GM19238 (cell line): Measurements from ENCODE around the gene SLC26A4.

Experiments
- DNase-seq: peaks from one replicate; pipeline ENCODE4 v3.0.0; 2011; ENCODE audit warnings: low spot score; ENCODE audit not compliant: insufficient read length

SLC26A4 gene

DNA sequence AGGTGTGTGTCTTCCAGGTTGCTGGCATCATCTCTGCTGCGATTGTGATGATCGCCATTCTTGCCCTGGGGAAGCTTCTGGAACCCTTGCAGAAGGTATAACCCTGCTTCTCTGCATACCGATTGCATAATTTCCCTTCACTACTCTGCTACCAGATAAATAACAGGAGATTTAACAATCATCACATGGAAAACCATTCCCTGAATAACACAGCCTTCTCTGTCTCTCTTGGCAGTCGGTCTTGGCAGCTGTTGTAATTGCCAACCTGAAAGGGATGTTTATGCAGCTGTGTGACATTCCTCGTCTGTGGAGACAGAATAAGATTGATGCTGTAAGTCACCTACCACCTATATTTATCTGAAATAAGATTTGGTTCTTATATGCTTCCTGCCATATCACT is 33.8 kb downstream of the SLC26A4 start:
- DNase-seq, result no peak

- DNase-seq, result no peak
Measured at GRCh38 chr7:107696330-107696946, 35.8 kb downstream of the SLC26A4 start.

GRCh38 chr7:107697321-107698049 is 36.9 kb downstream of the SLC26A4 start:
- no peak for DNase-seq

DNA sequence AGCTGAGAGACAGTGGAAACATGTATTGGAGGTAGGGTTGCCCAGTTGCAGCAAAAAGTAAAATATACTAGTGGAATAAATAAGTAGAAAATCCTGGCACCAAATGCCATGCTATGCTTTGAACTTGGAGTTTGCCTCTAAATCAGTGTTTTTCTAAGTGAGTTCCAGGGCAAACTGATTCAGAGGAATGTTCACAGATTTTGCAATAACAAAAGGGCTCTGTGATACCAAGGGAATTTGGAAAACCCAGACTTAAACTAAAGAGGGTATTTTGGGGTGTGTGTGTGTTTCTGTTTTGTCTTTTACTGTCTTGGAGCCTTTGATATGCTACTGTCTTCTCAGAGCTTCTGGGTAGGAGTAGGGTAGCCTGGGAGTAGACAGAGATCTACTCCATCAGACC is 39.9 kb downstream of the SLC26A4 start:
- no peak for DNase-seq

GRCh38 chr7:107701191-107701590 is 40.6 kb downstream of the SLC26A4 start:
- DNase-seq, result no peak

DNA sequence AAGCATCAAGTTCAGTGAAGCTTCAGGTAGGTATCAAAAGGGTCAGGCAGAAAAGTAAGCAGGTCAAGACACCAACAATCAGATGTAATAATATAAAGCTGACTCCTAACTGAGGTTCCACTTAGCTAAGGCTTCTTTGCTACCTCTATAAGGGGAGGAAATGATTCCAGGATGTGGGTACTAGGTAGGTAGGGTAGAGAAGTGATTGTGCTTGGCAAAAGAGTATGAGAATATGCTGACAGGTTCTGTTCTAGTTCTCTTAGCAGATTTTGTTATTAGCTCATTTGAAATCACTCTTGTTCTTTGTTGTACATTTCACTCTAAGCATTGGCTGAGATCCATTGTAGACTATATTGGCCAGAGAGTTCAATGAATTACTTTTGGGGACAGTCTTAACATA is 42.6 kb downstream of the SLC26A4 start:
- DNase-seq, result no peak

- no peak for DNase-seq
Measured at GRCh38 chr7:107703872-107704271, 43.2 kb downstream of the SLC26A4 start.

GRCh38 chr7:107708956-107709355 is 48.3 kb downstream of the SLC26A4 start:
- no peak for DNase-seq

DNA sequence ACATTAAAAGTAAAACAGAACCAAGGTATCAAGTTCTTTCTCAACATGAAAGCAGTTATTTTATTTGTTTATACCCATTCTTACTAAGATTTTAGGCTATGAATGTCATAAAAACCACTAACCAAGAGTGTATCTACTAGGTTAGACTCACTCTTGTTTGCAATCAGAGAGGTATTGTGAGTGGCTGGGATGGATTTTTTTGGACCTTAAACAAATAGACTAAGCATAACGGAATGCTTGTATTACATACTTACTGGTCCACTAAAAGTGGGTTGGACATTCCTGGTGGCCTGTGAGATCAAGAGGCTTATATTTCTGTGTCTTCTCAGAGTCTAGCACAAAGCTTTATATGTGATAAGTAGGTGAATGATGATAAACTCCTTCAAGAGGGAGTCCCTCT is 50.7 kb downstream of the SLC26A4 start:
- DNase-seq, result no peak

DNA sequence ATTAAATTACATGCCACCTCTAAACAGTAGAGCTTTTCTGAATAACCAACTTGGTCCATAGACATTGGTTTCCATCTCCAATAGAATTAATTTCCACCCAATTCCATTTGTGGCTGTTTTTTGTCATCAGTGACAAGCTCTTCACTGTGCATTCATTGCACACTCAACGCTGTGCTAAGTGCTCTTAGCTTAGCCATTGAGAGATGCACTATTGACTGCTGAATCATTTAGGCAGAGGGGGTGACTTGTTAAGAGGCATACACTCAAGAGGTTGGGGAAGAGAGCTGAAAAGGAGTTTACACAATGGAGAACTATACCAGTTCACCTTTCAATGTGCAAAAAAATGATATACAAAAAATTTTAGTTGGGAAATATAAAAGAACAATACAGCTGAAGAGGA is 51.4 kb downstream of the SLC26A4 start:
- DNase-seq, result no peak

DNA sequence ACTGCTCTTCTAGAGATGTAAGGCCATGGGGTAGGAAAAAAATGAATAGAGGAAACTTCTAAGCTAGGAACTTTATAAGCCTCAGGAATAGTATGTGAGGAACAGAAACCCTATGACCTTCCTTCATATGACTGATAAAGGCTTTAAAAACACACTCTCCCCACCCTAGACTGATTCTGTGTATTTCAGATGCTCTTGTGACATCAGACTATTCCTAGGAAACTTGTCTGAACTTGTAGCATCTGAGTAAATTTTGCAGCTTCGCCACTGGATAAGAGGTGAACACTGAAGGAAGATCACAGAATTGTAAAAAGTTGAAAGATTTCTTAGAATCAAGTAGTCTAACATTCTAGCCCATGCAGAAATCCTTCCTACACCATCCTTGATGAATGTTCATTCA is 52.3 kb downstream of the SLC26A4 start:
- no peak for DNase-seq

DNA sequence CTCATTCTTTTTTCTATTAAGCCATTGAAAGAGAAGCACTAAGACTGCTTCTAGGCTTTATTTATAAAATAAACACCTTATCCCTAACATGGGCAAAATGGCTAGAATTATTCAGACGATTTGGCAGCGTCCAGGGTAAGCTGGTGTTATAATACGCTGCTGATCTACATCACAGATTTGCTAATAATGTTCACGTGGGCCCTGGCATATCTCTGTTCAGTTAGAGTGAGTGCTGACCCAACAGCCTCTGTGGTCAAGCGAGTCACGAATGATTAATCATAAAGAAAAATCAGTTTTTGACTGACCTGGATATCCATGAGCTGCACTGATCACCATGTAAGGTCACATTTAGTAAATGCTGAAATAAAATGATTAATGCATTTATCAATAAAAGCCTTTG is 54.9 kb downstream of the SLC26A4 start:
- DNase-seq, result no peak

- no peak for DNase-seq
Measured at GRCh38 chr7:107718456-107719193, 58.0 kb downstream of the SLC26A4 start.

DNA sequence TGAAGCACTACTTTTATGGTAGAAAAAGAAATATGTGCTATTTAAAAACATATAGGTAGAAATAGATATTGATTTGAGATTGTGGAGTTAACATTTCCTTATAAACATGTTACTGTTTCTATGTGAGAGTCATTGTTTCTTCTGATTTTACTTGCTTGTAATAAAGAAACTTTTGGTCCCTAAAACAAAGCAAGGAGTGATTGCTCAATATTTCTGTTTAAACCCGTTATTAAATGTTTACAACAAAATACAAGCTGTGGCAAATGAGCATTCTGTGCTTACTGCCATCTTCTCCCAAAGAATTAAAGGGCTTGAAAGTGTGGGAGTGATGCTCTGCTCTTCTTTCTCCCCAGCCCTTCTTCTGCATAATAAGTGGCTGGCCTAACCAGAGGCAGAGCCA is 60.7 kb downstream of the SLC26A4 start:
- no peak for DNase-seq

DNA sequence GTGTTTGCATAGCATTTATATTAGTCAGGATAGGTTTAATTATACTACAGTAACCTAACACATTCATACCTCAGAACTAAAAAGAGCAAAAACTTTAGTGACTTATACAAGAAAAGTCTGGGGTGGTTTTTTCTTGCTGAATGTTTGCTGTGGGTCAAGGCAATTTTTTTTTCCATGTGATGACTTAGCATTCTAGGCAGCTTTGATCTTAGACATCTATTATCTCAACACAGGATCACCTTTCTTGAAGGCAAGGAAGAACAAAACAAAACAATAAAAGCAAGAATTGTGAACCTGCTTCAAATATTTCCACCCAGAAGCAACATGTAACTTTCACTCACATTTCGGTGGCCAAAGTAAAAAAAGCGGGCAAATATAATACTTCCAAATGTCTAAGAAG is 62.6 kb downstream of the SLC26A4 start:
- no peak for DNase-seq

- DNase-seq, result peak; percentile 15
Measured at GRCh38 chr7:107725138-107725740, 64.6 kb downstream of the SLC26A4 start.

DNA sequence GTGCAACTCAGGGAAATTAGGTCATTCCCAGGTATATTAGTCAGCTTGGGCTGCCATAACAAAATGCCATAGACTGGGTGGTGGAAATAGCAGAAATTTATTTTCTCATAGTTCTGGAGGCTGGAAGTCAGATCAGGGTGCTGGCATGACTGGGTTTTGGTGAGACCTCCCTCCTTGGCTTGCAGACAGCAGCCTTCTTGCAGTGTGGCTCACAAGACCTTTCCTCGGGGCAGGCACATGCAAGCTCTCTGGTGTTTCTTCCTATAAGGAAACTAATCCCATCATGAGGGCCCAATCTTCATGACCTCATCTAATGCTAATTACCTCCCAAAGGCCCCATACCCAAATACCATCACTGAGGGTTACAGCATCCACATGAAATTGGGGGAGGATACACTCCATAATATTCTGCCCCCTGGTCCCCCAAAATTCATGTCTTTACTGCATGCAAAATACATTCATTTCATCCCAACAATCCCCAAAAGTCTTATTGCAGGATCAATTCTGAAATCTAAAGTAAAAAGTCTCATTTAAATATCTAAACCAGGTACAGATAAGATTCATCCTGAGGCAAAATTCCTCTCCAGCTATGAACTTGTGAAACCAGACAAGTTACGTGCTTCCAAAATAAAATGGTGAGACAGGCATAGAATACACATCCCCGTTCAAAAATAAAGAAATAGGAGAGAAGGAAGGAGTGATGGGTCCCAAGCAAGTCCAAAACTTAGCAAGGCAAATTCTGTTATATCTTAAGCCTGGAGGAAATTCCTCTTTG is 65.9 kb downstream of the SLC26A4 start:
- DNase-seq, result no peak

- DNase-seq, result no peak
Measured at GRCh38 chr7:107728276-107728675, 67.6 kb downstream of the SLC26A4 start.

GRCh38 chr7:107742678-107743566 is 82.3 kb downstream of the SLC26A4 start:
- DNase-seq, result peak; percentile 24

DNA sequence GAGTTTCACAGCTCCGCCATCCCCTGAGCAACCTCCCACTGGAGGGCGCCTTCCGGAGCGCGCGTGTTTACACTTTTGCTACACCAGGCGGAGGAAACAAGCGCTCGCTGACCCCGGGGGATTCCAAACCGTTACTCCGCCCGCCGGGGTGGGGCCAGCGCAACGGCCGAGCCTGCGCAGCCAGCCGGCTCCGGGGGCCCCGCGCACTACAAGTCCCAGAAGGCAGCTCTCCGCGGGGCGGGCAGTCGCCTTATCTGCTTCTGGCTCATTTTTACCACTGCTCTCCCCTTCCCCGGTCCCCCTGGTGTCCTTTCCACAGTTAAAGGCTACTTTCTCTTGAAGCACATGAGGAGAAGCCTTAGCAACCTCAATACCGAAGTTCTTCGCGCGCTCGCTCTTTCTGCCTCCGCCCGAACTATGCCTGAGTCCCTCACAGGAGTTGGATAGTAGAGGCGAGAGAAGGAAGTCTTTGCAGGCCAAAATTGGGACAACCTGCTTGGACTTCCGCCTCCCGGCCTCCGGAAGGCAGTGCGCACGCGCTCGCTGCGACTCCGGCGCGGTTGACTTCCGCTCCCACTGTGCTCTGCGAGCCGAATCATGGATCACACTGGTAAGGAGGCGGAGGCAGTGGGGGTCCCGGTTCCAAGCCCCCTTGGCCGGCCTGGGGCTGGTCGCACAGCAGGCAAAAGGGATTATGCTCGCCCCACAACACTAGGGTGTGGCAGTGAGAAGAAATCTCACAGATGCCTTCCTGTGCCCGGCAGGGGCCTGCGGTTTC is 83.1 kb downstream of the SLC26A4 start, which contains the start of gene CBLL1:
Gene CBLL1, plus strand, starts transcription at position 576 of the 778 bp plus-strand sequence. Its CDS starts 22 bp downstream, at position 598.
- peak; percentile 72 for DNase-seq
